Stimulated activated naive CD4-positive, alpha-beta T cell (primary cell): ENCODE measurements around the gene SESN1.
"Not testable (repeated sequence)": the region's sequence is repeated elsewhere in the genome, so short reads cannot be mapped to it uniquely, and the experiment has no call there.

Source experiments
- DNase-seq, 6 experiments: peaks; one replicate each; lab custom pipeline; 2025; lab: John Stamatoyannopoulos, UW

SESN1 gene

DNA sequence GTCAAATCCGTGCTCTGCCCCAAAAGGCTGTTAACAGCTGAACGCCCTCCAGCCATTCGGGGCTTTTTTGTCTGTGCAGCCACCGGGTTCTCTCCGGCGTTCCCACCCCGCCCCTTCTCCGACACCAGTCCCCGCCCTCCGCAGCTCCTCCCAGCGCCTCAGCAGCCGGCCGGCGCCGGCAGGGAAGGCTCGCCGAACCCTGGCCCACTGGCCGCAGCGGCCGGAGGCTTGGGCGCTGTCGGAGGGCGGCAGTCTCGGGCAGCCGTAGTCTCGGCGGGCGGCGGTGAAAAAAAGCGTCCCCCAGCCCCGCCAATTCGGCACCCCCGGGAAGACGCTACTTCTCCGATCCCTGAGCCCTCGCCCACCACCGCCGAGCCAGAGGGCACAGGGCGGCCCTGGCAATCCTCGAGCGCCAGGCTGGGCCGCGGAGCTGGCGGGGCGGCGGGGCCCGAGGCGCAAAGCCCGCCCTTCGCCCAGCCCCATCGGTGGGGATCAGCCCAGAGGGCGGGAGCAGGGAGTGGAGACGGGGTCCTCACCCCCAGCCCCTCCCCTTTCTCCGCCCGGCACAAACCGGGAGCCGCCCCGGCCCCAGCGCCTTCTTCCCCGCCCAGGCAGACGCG lies at the start of gene SESN1:
TSS of gene SESN1 (minus strand) at position 431 of the 620 bp plus-strand sequence. CDS start 773 bp downstream, outside the sequence.
- DNase-seq = peak; percentile 62 to 82 (median 75)

DNA sequence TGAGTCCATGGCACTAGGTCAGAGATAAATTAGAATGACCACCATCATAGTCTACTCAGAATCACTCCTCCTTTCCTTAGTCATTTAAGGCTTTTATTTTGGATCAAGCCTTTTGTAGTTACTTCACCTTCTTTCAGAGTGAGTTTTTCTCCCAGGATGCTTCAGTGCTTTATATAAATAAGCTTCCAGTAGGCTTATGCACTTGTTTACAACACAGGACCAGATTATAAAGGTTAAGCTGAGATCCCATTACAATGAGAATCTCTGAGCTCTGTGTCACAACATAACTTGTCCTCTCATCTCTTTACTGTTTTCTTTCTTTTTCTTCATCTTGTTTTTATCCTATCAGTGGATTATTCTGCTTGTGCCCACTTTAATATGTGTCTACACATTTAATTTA lies 48.5 kb upstream of the SESN1 start:
- DNase-seq = no peak

DNA sequence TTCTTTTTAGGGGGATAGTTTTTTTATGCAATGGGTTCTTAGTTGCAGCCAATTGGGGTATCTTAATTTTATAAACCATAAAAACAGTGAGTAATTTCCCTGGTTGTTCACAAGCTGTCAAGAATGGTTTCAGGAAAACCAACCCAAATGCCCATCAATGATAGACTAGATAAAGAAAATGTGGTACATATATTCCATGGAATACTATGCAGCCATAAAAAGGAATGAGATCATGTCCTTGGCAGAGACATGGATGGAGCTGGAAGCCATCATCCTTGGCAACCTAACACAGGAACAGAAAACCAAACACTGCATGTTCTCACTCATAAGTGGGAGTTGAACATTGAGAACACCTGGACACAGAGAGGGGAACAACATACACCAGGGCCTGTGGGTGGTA lies 47.4 kb upstream of the SESN1 start:
- not testable (repeated sequence) for DNase-seq

DNA sequence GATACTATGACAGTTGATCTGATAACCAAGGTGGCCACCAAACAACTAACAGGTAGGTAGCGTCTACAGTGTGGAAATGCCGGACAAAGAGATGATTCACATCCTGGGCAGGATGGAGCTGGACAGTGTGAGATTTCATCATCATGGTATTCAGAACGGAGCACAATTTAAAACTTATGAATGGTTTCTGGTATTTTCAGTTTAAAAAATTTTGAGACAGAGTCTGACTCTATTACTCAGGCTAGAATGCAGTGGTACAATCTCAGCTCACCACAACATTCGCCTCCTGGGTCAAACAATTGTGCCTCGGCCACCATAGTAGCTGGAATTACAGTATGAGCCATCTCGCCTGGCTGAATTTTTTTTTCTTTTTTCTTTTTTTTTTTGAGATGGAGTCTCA lies 44.5 kb upstream of the SESN1 start:
- DNase-seq = no peak

DNA sequence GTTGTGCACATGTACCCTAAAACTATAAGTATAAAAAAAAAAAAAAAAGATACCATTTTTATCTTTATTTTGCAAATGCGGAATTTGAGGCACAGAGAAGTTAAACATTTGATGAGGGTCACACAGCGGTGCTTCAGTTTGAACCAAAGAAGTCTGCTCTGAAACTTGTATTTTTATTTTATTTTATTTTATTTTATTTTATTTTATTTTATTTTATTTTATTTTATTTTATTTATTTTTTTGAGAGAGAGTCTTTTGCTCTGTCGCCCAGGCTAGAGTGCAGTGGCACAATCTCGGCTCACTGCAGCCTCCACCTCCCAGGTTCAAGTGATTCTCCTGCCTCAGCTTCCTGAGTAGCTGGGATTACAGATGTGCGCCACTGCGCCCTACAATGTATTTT lies 41.9 kb upstream of the SESN1 start:
- not testable (repeated sequence) for DNase-seq

DNA sequence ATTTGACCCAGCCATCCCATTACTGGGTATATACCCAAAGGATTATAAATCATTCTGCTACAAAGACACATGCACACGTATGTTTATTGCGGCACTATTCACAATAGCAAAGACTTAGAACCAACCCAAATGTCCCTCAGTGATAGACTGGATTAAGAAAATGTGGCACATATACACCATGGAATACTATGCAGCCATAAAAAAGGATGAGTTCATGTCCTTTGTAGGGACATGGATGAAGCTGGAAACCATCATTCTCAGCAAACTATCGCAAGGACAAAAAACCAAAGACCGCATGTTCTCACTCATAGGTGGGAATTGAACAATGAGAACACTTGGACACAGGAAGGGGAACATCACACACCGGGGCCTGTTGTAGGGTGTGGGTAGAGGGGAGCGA lies 41.4 kb upstream of the SESN1 start:
- DNase-seq = not testable (repeated sequence)

DNA sequence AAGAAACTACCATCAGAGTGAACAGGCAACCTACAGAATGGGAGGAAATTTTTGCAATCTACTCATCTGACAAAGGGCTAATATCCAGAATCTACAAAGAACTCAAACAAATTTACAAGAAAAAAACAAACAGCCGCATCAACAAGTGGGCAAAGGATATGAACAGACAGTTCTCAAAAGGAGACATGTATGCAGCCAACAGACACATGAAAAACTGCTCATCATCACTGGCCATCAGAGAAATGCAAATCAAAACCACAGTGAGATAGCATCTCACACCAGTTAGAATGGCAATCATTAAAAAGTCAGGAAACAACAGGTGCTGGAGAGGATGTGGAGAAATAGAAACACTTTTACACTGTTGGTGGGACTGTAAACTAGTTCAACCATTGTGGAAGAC lies 41.0 kb upstream of the SESN1 start:
- DNase-seq = not testable (repeated sequence)

DNA sequence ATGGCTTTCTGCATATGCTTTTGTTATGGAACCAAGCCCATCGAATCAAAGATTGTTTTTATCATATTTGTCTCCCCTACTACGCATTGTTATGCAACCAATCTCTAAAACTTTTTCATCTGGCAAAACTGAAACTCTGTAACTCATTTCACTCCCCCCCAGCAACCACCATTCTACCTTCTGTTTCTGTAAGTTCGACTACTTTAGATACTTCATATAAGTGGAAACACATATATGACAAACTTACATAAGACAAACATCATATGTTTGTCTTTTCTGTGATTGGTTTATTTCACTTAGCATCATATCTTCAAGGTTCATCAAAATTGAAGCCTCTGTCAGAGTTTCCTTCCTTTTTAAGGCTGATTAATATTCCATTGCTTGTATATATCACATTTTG lies 35.4 kb upstream of the SESN1 start:
- no peak for DNase-seq

DNA sequence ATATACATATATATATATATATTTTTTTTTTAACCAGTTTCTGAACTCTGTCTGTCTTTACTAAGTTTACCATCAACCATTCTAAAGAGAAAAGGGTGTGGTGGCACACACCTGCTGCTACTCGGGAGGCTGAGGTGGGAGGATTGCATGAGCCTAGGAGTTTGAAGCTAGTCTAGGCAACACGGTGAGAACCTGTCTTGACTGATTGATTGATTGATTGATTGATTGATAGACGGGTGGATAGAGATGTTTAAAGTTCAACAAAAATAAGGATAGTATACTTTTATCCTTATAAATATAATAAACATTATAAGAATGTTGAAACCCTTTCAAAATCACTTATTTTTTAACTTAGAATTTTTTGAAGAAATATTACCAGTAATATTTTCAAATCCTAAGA lies 30.9 kb upstream of the SESN1 start:
- no peak for DNase-seq

DNA sequence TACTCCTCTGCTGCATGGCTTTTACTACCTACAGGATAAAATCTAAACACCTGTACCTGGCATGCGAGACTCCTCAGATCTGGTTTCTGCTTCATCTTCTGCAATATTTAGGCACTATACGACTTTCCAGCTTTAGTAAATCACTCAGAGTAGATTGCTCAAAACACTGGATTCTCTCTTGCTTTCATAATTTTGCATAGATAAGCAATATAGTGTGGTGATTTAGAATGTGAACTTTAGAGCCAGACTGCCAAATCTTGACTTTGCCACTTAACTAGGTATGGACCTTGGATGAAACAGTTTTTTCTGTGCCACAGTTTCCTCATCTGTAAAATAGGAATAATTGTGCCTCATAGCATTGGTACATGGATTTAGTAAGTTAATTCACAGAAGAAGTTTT lies 29.6 kb upstream of the SESN1 start:
- no peak for DNase-seq

DNA sequence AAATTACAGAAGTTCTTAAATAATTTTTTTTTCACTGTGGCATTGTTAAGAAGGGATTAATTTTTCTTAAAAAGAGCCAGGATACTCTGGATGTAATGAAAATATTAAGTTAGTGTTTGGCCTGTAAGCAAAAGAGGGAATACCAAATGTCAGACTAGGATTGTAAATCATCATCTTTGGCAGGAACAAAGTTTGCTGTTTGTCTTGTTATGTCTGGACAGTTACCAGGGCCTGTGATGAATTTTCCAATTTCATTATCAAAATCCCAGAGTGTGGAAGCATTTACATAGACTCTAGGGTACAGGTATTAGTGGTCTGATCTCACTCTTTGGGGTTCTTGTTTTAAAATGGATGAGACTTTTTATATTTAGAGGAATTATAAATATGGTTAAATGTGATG lies 26.8 kb upstream of the SESN1 start:
- DNase-seq = no peak

DNA sequence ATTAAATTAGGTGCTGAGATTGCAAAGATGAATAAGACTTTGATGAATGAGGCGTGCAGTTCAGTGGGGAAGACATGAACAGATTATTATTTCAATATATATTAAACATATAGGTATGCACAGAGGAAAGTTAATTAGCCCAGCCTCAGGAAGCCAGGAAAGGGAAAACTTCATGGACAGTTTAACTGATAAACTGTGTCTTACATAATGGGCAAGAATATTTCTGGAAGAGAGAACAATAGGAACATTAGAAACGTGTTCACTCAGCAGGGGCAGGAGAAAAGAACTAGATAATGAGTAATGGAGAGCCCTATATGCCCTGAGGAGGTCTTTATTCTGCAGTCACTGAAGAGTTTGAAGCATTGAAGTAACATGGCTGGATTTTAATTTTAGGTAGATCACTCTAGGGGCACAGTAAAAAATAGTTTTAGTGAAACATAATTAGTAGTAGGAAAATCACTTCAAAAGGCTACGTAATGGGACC lies 24.3 kb upstream of the SESN1 start:
- no peak for DNase-seq

DNA sequence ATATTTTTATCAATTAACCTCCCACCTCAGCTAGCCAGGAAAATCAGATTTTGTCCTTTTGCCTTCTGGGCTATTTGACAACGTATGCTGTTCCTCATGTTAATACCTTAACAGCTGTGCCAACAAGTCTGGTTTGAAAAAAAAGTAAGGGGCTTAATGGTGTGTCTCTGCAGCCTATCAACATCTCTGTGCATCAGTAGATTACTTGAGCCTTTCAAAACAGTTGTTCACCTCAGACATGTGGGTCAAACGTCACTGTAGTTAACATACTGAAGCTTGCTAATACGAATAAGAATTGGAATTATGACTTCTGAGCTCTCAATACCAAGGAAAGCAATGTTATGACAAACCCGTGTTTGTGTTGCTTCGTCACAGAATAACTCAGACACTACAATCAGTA lies 23.7 kb upstream of the SESN1 start:
- DNase-seq = no peak

DNA sequence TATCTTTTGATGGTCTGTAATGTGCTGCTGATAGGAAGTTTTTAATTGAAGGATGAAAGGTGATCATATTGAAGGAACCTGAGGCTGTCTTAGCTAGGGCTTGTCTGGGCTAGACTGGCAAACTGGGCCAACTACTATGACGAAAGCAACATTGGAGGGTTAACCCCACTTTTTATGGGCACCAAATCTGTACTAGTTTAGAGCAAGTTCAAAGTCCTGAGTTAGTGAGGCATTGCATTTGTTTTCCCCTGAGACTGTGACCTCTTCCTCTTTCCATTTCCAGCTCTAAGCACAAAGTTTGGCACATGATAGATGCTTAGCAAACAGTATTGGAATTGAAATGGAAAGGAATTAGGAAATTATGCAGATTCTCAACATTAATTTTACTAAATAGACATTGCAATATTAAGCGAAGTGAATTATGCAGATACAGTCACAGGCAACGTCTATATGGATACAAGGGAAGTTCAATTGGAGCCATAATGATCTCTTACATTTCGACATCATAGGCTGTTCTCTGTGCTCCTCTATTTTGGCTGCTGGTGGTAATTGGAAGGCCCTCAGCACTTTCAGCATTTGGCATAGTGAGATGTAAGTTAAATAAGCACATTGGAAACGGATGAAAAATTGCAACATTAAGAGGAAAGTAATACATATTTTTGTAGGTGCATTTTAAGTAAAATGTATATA lies 22.8 kb upstream of the SESN1 start:
- DNase-seq = no peak

DNA sequence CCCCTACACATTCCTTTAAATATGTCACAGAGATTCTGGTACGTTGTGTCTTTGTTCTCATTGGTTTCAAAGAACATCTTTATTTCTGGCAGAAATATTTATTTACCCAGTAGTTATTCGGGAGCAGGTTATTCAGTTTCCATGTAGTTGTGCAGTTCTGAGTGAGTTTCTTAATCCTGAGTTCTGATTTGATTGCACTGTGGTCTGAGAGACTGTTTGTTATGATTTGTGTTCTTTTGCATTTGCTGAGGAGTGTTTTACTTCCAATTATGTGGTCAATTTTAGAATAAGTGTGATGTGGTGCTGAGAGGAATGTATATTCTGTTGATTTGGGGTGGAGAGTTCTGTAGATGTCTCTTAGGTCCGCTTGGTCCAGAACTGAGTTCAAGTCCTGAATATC lies 18.0 kb upstream of the SESN1 start:
- not testable (repeated sequence) for DNase-seq

DNA sequence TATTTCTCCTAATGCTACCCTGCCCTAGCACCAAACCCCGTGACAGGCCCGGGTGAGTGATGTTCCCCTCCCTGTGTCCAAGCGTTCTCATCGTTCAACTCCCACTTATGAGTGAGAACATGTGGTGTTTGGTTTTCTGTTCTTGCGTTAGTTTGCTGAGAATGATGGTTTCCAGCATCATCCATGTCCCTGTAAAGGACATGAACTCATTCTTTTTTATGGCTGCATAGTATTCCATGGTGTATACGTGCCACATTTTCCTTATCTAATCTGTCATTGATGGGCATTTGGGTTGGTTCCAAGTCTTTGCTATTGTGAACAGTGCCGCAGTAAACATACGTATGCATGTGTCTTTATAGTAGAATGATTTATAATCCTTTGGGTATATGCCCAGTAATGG lies 15.0 kb upstream of the SESN1 start:
- not testable (repeated sequence) for DNase-seq

DNA sequence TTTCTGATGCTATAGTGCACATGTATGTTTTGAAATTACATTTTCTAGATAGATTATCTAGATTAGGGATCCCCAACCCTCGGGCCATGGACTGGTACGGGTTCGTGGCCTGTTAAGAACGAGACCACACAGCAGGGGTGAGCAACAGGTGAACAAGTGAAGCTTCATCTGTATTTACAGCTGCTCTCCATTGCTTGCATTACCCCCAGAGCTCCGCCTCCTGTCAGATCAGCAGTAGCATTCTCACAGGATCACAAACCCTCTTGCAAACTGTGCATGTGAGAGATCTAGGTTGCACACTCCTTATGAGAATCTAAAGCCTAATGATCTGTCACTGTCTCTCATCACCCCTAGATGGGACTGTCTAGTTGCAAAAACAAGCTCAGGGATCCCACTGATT lies 11.0 kb upstream of the SESN1 start:
- no peak for DNase-seq

DNA sequence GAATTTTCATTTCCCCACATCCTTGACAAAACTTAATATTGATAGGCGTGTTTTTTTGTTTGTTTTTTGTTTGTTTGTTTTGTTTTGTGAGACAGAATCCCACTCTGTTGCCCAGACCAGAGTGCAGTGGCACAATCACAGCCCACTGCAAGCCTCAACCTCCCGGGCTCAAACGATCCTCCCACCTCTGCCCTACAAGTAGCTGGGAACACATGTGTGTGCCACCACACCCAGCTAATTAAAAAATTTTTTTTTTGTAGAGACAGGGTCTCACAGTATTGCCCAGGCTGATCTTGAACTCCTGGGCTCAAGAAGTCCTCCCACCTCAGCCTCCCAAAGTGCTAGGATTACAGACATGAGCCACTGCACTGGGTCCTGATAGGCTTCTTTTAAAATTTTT lies 9.9 kb upstream of the SESN1 start:
- DNase-seq = no peak

DNA sequence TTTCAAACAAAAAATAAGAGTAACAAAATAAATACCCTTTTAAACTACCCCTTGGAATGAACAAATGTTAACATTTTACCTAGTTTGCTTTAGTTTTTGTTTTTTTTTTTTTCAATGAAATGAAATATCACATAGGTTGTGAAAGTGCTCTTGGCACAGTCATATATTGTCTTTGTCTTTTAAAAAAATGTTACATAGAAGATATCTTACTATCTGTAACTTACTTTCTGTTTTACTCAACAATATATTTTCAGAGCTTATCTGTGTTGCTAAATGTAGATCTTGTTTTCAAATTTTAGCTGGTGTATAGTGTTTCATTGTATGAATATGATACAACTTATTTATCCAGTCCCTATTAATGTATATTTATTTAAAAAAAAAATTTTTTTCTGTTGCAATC lies 9.3 kb upstream of the SESN1 start:
- DNase-seq = no peak

DNA sequence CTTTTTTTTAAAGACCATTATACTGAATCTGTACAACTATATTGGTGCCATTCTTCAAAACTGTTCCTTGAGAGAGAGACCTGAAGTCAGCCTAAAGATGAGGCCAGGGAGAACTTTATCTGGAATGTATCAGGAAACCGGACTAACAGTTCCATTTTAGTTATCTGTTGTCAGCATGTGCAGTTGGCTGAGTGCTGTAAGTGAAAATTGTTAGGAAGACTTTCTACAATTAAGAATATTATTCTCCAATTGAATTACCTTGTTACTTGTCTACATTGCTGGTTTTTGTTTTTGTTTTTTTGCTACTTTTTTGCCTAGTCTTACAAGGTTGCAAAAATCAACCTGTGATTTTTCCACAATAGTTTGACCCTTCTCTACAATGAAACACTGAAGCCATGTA lies 8.1 kb upstream of the SESN1 start:
- DNase-seq = no peak

DNA sequence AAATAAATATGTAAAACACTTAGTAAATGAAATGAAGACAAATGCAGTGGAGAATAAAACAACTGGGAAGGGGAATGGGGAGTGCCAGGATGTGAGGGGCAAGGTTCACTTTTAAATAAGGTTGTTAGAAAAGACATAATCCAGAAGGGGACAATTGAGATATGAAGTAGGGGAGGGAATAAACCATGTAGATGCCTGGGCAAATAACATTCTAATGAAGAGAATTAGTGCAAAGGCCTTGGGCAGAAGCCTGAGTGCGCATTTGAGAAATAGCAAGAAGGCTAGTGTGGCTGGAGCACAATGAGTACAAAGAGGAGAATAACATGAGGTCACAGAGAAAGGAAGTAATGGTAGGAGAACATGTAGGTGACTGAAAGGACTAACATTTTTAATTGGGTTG lies 3.0 kb upstream of the SESN1 start:
- DNase-seq = no peak

DNA sequence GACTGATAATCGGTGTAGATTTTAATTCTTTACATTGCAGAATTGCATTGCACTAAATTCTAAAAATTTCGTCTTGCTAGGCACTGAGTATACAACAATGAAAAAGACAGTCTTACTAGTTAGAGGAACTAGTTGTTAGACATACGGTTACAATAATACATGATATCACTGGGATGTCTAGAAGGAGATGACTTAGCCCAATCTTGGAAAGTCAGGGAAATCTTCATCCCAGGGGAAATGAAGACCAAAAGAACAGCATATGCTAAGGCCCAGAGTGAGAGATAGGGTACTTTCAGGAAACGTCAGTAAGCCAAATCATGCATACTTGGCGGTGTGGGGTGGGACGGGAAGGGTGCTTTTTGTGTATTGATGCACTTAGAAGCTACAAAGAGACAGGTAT lies 1.6 kb upstream of the SESN1 start:
- DNase-seq = no peak

DNA sequence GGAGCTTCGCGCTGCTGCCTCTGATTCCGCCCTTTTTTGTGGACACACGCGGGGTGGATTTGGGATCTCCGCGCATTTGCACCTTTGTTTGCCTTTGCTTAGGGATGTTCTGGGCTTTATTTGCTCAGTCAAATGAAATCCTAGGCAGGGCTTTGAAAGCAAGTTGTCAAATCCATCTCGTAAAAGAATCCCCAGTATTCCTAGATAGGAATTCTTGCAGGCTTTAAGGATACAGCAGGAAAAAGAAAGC lies 1.1 kb upstream of the SESN1 start:
- no peak for DNase-seq
